OCI-LY7 (cell line): ENCODE results near the gene DHRS7. TPM values are rescaled to one million over a fixed set of nuclear protein-coding genes. Genes with fewer than 3 reads are reported as not detected.

Source experiments
- BruUV-seq: library from RNA; stranded (reverse); fragments of 400-500 nt; replicated peaks from 2 replicates; lab custom pipeline; 2021; lab: Mats Ljungman, UMichigan
- CTCF ChIA-PET: fragments of 300-600 bp; sonication (Branson Sonifier 250); formaldehyde crosslinking; loops from one replicate; lab custom pipeline; 2022; ENCODE audit warnings: antibody characterized with exemption; ENCODE audit not compliant: unreplicated experiment; lab: Charles Lee
- POLR2A ChIA-PET: fragments of 300-600 bp; sonication (Branson Sonifier 250); formaldehyde crosslinking; loops from one replicate; lab custom pipeline; 2022; ENCODE audit warnings: antibody characterized with exemption; lab: Charles Lee
- DNase-seq: peaks from one replicate; pipeline ENCODE4 v3.0.0-alpha.2; 2015; ENCODE audit warnings: low spot score
- H2AFZ ChIP-seq: fragments of 200-600 bp; sonication (generic), shearing (Covaris generic); 2 replicates; pipeline ENCODE4 v1.6.1; 2014; ENCODE audit warnings: mild to moderate bottlenecking, antibody characterized with exemption, low read length, moderate library complexity
- H3K27ac ChIP-seq: fragments of 200-600 bp; sonication (generic); 2 replicates; pipeline ENCODE4 v1.5.1; 2014; ENCODE audit warnings: mixed run types, low read depth, mild to moderate bottlenecking, moderate library complexity, low read length, inconsistent platforms; ENCODE audit not compliant: poor library complexity, severe bottlenecking
- H3K36me3 ChIP-seq: fragments of 200-600 bp; sonication (generic); 2 replicates; pipeline ENCODE4 v1.6.1; 2014; ENCODE audit warnings: mild to moderate bottlenecking, antibody characterized with exemption, low read length, moderate library complexity, mixed read lengths; ENCODE audit not compliant: insufficient read depth
- H3K4me1 ChIP-seq: fragments of 200-600 bp; sonication (generic); 2 replicates; pipeline ENCODE4 v1.5.1; 2014; ENCODE audit warnings: mild to moderate bottlenecking, low read length; ENCODE audit not compliant: insufficient read depth, poor library complexity, severe bottlenecking
- H3K4me2 ChIP-seq: fragments of 200-600 bp; sonication (generic); 2 replicates; pipeline ENCODE4 v1.6.1; 2014; ENCODE audit warnings: mild to moderate bottlenecking, low read length
- H3K4me3 ChIP-seq: fragments of 200-600 bp; sonication (generic); 2 replicates; pipeline ENCODE4 v1.5.1; 2014; ENCODE audit warnings: mild to moderate bottlenecking, low read depth, low read length; ENCODE audit not compliant: poor library complexity, severe bottlenecking
- H3K79me2 ChIP-seq: fragments of 200-600 bp; sonication (generic); 2 replicates; pipeline ENCODE4 v1.6.1; 2016; ENCODE audit warnings: low read depth, mild to moderate bottlenecking, low read length, moderate library complexity, mixed read lengths; ENCODE audit not compliant: insufficient read depth
- H3K9me2 ChIP-seq: fragments of 200-600 bp; sonication (generic); 2 replicates; pipeline ENCODE4 v1.6.1; 2016; ENCODE audit warnings: mild to moderate bottlenecking, low read length, mixed read lengths; ENCODE audit not compliant: insufficient read depth
- H3K9me3 ChIP-seq: fragments of 200-600 bp; sonication (generic); 2 replicates; pipeline ENCODE4 v1.6.1; 2014; ENCODE audit warnings: mild to moderate bottlenecking, mixed run types, low read length, mixed read lengths
- H4K20me1 ChIP-seq: fragments of 200-600 bp; sonication (generic); 2 replicates; pipeline ENCODE4 v1.6.1; 2014; ENCODE audit warnings: mild to moderate bottlenecking, antibody characterized with exemption, low read length, moderate library complexity, mixed read lengths; ENCODE audit not compliant: insufficient read depth
- EZH2phosphoT487 ChIP-seq: fragments of 200-600 bp; sonication (generic); IDR thresholded peaks from 2 replicates; pipeline ENCODE4 v1.6.1; 2018; ENCODE audit warnings: low read depth, borderline replicate concordance, mild to moderate bottlenecking, mixed run types, antibody characterized with exemption, low read length, moderate library complexity, mixed read lengths
- intact Hi-C: fragments of 100-400 bp; cut with micrococcal nuclease; formaldehyde crosslinking; loops from one replicate; pipeline ENCODE4 v1.10.0; 2022; ENCODE audit not compliant: unreplicated experiment
- total RNA-seq, 2 experiments: library from RNA; depleted of rRNA in 1 of 2; stranded (reverse); fragments of >200 nt in 1 of 2; shearing (Covaris generic) in 1 of 2; gene quantifications; 2 replicates each; pipeline ENCODE4 v1.2.3, GENCODE V29; 2014 to 2022
- TF ChIP-seq, protein P1 (sequence below): fragments of 200-600 bp; sonication (generic); conservative IDR thresholded peaks from 2 replicates; pipeline ENCODE4 v1.5.1; 2014; ENCODE audit warnings: mild to moderate bottlenecking, antibody characterized with exemption, low read length, moderate library complexity, mixed read lengths

The DHRS7 gene
- total RNA-seq, 2 experiments from 2014 or later = 31.1 to 32.7 TPM

DNA sequence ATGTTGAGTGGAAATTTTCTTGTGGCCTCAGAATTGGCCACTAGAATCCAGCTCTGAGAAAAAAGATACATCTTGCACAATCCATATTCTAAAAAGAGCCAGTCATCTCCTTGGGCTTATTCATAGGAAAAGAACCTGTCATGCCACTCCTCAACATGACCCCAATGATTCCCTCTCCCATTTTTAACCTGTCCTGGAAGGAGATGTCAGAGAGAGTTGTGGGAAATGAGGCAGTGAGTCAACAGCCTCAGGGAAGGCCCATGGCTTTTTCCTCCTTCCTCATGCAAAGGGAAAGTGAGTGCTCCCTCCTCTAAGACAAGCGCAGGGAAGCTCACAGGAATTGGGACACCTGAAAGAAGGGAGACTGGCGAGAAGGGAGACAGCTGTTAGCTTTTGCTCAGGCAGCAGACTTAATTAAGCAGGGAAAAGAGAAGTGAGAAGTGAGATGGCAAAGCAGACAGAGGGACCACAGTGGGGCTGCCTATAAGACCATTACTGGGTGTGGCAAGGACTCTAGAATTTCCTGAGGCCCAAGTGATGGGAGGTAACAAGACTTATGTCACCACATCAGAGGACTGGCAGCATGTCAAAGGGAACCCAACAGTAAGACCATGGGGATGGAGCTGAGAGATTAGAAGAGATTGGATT is 10.2 kb upstream of the DHRS7 start:
- H3K4me1 ChIP-seq = no peaks in the 10 kb centered on the region
- intact Hi-C loops = no loop called here
- no peaks in the 10 kb centered on the region for H3K9me2 ChIP-seq
- no peaks in the 10 kb centered on the region for H4K20me1 ChIP-seq
- POLR2A ChIA-PET = interaction anchor here (0.5 to 1.1 kb wide), 3 partner anchors 10 to 232 kb away, joined by 3 to 5 read pairs (median 3); partner anchors contain the start of gene DHRS7
- DNase-seq = no peak
- H3K27ac ChIP-seq = no peak overlapping the region
- TF ChIP-seq, protein P1, sequence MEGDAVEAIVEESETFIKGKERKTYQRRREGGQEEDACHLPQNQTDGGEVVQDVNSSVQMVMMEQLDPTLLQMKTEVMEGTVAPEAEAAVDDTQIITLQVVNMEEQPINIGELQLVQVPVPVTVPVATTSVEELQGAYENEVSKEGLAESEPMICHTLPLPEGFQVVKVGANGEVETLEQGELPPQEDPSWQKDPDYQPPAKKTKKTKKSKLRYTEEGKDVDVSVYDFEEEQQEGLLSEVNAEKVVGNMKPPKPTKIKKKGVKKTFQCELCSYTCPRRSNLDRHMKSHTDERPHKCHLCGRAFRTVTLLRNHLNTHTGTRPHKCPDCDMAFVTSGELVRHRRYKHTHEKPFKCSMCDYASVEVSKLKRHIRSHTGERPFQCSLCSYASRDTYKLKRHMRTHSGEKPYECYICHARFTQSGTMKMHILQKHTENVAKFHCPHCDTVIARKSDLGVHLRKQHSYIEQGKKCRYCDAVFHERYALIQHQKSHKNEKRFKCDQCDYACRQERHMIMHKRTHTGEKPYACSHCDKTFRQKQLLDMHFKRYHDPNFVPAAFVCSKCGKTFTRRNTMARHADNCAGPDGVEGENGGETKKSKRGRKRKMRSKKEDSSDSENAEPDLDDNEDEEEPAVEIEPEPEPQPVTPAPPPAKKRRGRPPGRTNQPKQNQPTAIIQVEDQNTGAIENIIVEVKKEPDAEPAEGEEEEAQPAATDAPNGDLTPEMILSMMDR = no peak
- TF ChIP-seq EZH2phosphoT487 = no peak
- H3K9me3 ChIP-seq = peaks cover 17% of the 10 kb centered on the region; the same call in 1 of the 2 replicates
- H3K4me2 ChIP-seq = no peak overlapping the region
- H2AFZ ChIP-seq = no peak overlapping the region
- BruUV-seq = no TSS peak
- H3K36me3 ChIP-seq = no peaks in the 10 kb centered on the region
- no peaks in the 10 kb centered on the region for H3K79me2 ChIP-seq
- CTCF ChIA-PET = no interaction called here
- H3K4me3 ChIP-seq = no peak overlapping the region

DNA sequence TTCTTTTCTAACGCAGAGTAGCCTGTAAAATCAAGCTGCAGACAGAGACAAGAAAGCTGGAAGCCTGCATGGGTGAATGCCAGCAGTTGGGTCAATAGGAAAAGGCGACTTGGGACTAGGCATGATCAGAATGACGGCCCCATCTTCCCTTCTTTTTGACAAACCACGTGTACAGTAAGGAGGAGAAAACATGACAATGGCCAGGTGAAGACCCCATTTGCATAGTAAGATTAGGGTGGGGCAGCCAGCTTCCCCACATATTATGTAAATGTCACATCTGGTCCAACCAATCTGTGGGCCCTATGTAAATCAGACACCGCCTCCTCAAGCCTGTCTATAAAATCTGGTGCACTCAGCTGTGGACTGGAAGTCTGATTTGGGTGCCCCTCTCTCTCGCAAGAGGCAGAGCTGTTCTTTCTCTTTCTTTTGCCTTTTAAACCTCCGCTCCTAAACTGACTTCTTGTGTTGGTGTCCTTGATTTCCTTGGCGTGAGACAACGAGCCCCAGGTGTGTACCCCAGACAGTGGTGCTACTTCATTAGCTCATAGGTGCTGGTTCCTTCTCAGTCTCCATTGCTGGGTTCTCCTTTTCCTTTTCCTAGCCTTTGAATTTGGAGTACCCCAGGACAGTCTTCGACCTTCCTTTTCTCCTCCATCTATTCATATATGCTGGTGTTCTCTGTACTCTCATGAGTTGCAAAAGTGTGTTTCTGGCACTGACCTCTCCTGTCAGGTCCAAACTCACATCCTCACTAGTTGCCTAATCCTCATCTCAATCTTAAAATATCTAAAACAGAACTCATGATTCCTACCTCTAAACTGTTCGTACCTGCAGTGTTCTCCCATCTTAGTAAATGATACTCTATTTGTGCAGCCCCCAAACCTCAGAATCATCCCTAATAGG is 9.4 kb upstream of the DHRS7 start:
- Histone ChIP-seq H3K27ac (no peak overlapping the region), H3K4me1 (no peaks in the 10 kb centered on the region), H3K79me2 (no peaks in the 10 kb centered on the region), H2AFZ (no peak overlapping the region), H3K9me2 (no peaks in the 10 kb centered on the region), H3K4me2 (no peak overlapping the region), H3K4me3 (no peak overlapping the region), H4K20me1 (no peaks in the 10 kb centered on the region), H3K36me3 (no peaks in the 10 kb centered on the region), H3K9me3 (peaks cover 14% of the 10 kb centered on the region; the same call in 1 of the 2 replicates)
- intact Hi-C loops = no loop called here
- no TSS peak for BruUV-seq
- ChIA-PET POLR2A (interaction anchor here (0.6 to 1.1 kb wide), 2 partner anchors 10 to 232 kb away, joined by 3 read pairs; partner anchors contain the start of gene DHRS7), CTCF (no interaction called here)
- TF ChIP-seq EZH2phosphoT487 = no peak
- TF ChIP-seq, protein P1 = no peak
- no peak for DNase-seq
